ENCODE results near the gene PFKM. TPM values are rescaled to one million over a fixed set of nuclear protein-coding genes. Genes with fewer than 3 reads are reported as not detected.

The PFKM gene
- total and polyA plus RNA-seq, 2 donors from 2014 or later: 67.7 to 69.6 TPM

DNA sequence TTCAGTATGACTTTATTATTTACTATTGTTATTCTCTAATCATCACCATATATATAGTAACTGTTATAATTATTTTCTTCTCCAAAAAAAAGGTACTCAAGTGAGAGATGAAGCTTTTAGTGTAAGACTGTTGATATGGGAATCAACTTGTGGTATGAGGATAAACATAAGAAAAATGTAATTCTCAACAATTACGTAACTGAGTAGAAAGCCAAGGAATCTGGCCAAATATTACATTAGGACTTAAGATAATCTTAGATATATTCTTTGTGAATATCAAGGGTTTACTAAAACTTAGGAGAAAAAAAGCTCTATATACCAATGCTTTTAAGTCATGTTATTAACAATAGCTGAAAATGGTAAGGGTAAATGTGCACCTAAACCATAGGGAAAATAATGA, 26.6 kb upstream of the PFKM start:
- peaks cover 0 to 22% (median 7%) of the 10 kb centered on the region in 3 donors for H3K36me3 ChIP-seq (ENCODE audit: control insufficient read depth in 2 of 3, insufficient read depth in 3 of 3, low read length in 3 of 3)
- H3K4me3 ChIP-seq (ENCODE audit: low read length in 3 of 3): no peak overlapping the region
- no peaks in the 10 kb centered on the region for H3K4me1 ChIP-seq (ENCODE audit: control insufficient read depth in 2 of 3, insufficient read depth in 2 of 3, low read depth in 1 of 3, low read length in 3 of 3)
- no peaks in the 10 kb centered on the region for H3K27me3 ChIP-seq (ENCODE audit: control insufficient read depth, insufficient read depth, low read length)
- DNase-seq (no peak), FAIRE-seq (no peak)
- intact Hi-C loops (cut with DNase I): no loop called here
- H3K9me3 ChIP-seq (ENCODE audit: control insufficient read depth in 2 of 3, insufficient read depth in 1 of 3, low read length in 3 of 3): no peaks in the 10 kb centered on the region
- TF ChIP-seq, protein P1, sequence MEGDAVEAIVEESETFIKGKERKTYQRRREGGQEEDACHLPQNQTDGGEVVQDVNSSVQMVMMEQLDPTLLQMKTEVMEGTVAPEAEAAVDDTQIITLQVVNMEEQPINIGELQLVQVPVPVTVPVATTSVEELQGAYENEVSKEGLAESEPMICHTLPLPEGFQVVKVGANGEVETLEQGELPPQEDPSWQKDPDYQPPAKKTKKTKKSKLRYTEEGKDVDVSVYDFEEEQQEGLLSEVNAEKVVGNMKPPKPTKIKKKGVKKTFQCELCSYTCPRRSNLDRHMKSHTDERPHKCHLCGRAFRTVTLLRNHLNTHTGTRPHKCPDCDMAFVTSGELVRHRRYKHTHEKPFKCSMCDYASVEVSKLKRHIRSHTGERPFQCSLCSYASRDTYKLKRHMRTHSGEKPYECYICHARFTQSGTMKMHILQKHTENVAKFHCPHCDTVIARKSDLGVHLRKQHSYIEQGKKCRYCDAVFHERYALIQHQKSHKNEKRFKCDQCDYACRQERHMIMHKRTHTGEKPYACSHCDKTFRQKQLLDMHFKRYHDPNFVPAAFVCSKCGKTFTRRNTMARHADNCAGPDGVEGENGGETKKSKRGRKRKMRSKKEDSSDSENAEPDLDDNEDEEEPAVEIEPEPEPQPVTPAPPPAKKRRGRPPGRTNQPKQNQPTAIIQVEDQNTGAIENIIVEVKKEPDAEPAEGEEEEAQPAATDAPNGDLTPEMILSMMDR (IDR thresholded peaks at IDR 0.05; ENCODE audit: borderline replicate concordance, extremely low read depth, insufficient read depth): no peak
- H3K27ac ChIP-seq (ENCODE audit: low read depth in 2 of 2, low read length in 2 of 2): no peak overlapping the region
- H3K9ac ChIP-seq (ENCODE audit: low read length in 3 of 3): no peak overlapping the region

DNA sequence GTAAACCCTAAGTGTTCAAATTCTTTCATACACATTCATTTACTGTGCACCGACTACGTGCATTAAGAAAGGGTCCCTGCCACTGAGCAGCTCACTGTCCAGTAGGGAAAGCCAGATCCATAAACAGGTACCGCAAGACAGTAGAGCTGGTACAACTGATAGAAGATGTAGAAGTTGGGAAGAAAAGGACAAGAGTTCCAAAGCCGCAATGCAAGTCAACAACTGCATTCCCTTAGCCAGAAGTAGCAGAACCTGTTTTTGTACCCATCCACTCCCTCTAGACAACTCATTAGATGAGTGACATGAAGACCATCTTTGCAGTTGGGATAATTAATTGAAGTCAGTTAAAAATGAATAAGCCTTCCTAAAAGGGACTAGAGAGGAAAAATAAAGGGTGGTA, 14.6 kb upstream of the PFKM start:
- no peak overlapping the region for H3K27ac ChIP-seq (ENCODE audit: low read depth in 2 of 2, low read length in 2 of 2)
- no peak for FAIRE-seq
- no peaks in the 10 kb centered on the region for H3K9me3 ChIP-seq (ENCODE audit: control insufficient read depth in 2 of 3, insufficient read depth in 1 of 3, low read length in 3 of 3)
- peak overlapping the region in 2 of 3 donors; percentile 14 to 85 for H3K9ac ChIP-seq (ENCODE audit: low read length in 3 of 3)
- intact Hi-C loops (cut with DNase I): no loop called here
- peaks cover 7 to 13% (median 12%) of the 10 kb centered on the region in 3 donors for H3K4me1 ChIP-seq (ENCODE audit: control insufficient read depth in 2 of 3, insufficient read depth in 2 of 3, low read depth in 1 of 3, low read length in 3 of 3)
- DNase-seq: peak in 1 of 5 donors; percentile 17
- H3K4me3 ChIP-seq (ENCODE audit: low read length in 3 of 3): peak overlapping the region; percentile 82 to 98 (median 98)
- H3K27me3 ChIP-seq (ENCODE audit: control insufficient read depth, insufficient read depth, low read length): no peaks in the 10 kb centered on the region
- H3K36me3 ChIP-seq (ENCODE audit: control insufficient read depth in 2 of 3, insufficient read depth in 3 of 3, low read length in 3 of 3): no peaks in the 10 kb centered on the region
- TF ChIP-seq, protein P1 (IDR thresholded peaks at IDR 0.05; ENCODE audit: borderline replicate concordance, extremely low read depth, insufficient read depth): no peak

DNA sequence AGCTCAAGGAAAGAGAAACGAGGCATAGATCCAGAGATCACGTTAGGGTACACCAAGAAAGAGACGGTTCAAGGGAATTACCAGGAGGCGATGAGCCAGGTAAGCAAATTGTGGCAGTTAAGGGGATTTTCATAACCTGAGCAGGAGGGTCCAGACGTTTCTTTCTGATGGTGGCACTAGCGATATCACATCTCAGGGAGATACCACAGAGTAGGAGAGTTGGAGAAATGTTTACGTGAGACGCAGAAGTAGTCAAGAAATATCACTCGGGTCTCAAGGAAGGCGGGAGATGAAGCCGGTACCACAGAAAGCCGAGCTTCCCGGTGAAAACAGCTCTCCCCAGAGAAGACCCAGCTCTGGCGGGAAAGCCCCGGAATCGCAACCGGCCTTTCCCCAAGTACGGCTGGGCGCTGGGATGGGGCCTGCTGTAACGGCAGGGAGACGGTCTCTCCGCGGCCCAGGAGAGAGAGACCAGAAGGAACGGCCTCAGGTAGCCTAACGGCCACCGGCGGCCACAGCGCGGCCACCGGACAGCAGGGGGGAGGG, 13.8 kb upstream of the PFKM start:
- H3K27me3 ChIP-seq (ENCODE audit: control insufficient read depth, insufficient read depth, low read length): no peaks in the 10 kb centered on the region
- FAIRE-seq: no peak
- DNase-seq: no peak
- peaks cover 7 to 13% (median 12%) of the 10 kb centered on the region in 3 donors for H3K4me1 ChIP-seq (ENCODE audit: control insufficient read depth in 2 of 3, insufficient read depth in 2 of 3, low read depth in 1 of 3, low read length in 3 of 3)
- peak overlapping the region; percentile 64 to 98 (median 85) for H3K9ac ChIP-seq (ENCODE audit: low read length in 3 of 3)
- intact Hi-C loops (cut with DNase I): no loop called here
- TF ChIP-seq, protein P1 (IDR thresholded peaks at IDR 0.05; ENCODE audit: borderline replicate concordance, extremely low read depth, insufficient read depth): no peak
- H3K4me3 ChIP-seq (ENCODE audit: low read length in 3 of 3): peak overlapping the region; percentile 82 to 98 (median 98)
- H3K36me3 ChIP-seq (ENCODE audit: control insufficient read depth in 2 of 3, insufficient read depth in 3 of 3, low read length in 3 of 3): no peaks in the 10 kb centered on the region
- H3K9me3 ChIP-seq (ENCODE audit: control insufficient read depth in 2 of 3, insufficient read depth in 1 of 3, low read length in 3 of 3): no peaks in the 10 kb centered on the region
- H3K27ac ChIP-seq (ENCODE audit: low read depth in 2 of 2, low read length in 2 of 2): peak overlapping the region; percentile 97

Measured in kidney (tissue), 14 donors.